ENCODE results near the gene LYRM2.

The LYRM2 gene

GRCh38 chr6:89638320-89639195 lies at the start of gene LYRM2:
Gene LYRM2 (minus strand): TSS chr6:89638747. CDS start chr6:89638716, 31 bp downstream.
- TF ChIP-seq CTCF (IDR thresholded peaks at IDR 0.05; ENCODE audit: borderline replicate concordance, insufficient read depth, low read depth, low read length) = no peak
- peak within 1 kb of the TSS; percentile 86 for H3K4me3 ChIP-seq (ENCODE audit: low read depth, low read length)

- no peak overlapping the region for H3K4me3 ChIP-seq (ENCODE audit: low read depth, low read length)
Measured at GRCh38 chr6:89688328-89688727, 49.8 kb upstream of the LYRM2 start.

GRCh38 chr6:89685311-89685710 lies 46.8 kb upstream of the LYRM2 start:
- TF ChIP-seq CTCF (IDR thresholded peaks at IDR 0.05; ENCODE audit: borderline replicate concordance, insufficient read depth, low read depth, low read length) = no peak
- H3K4me3 ChIP-seq (ENCODE audit: low read depth, low read length) = no peak overlapping the region

More at GRCh38 chr6:89688328-89688727, 49.8 kb upstream of the LYRM2 start:
- no peak for TF ChIP-seq CTCF (IDR thresholded peaks at IDR 0.05; ENCODE audit: borderline replicate concordance, insufficient read depth, low read depth, low read length)

- TF ChIP-seq CTCF (IDR thresholded peaks at IDR 0.05; ENCODE audit: borderline replicate concordance, insufficient read depth, low read depth, low read length) = no peak
- H3K4me3 ChIP-seq (ENCODE audit: low read depth, low read length) = no peak overlapping the region
Measured at GRCh38 chr6:89682991-89683390, 44.4 kb upstream of the LYRM2 start.

- no peak overlapping the region for H3K4me3 ChIP-seq (ENCODE audit: low read depth, low read length)
- no peak for TF ChIP-seq CTCF (IDR thresholded peaks at IDR 0.05; ENCODE audit: borderline replicate concordance, insufficient read depth, low read depth, low read length)
Measured at GRCh38 chr6:89681983-89682564, 43.5 kb upstream of the LYRM2 start.

DNA sequence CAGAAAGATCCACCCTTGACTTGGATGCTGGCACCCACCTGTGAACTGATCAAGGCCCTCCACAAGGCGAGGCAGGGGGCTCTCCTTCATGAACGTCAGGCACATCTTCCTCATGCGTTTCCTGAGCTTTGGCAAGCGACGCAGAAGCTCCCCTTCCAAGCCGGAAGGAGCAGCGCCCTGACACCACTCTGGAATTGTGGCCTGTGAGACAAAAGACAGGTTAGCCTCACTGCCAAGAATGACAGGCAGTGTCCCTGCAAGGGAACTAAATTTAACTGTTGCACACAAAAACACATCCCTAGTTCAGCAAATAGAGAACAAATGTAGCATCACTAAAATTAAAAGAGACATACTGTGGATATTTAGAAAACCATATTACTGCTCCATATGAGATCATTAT lies 42.0 kb upstream of the LYRM2 start:
- no peak for TF ChIP-seq CTCF (IDR thresholded peaks at IDR 0.05; ENCODE audit: borderline replicate concordance, insufficient read depth, low read depth, low read length)
- no peak overlapping the region for H3K4me3 ChIP-seq (ENCODE audit: low read depth, low read length)

- H3K4me3 ChIP-seq (ENCODE audit: low read depth, low read length) = no peak overlapping the region
- TF ChIP-seq CTCF (IDR thresholded peaks at IDR 0.05; ENCODE audit: borderline replicate concordance, insufficient read depth, low read depth, low read length) = no peak
Measured at GRCh38 chr6:89680150-89680549, 41.6 kb upstream of the LYRM2 start.

Measured in GM12875 (cell line).